Measurements from ENCODE around the gene ADRB1. TPM values are rescaled to one million over a fixed set of nuclear protein-coding genes. Genes with fewer than 3 reads are reported as not detected.

Gene ADRB1
- 35.0 TPM for total RNA-seq
- long read RNA-seq, transcript ADRB1-201 (1 exons, 2,853 nt): major isoform, 39 of 39 reads
- long read RNA-seq, partial matches to known transcripts: 0 of 39 reads
- long read RNA-seq, other reads (novel, unspliced or antisense): 0 of 39 reads

DNA sequence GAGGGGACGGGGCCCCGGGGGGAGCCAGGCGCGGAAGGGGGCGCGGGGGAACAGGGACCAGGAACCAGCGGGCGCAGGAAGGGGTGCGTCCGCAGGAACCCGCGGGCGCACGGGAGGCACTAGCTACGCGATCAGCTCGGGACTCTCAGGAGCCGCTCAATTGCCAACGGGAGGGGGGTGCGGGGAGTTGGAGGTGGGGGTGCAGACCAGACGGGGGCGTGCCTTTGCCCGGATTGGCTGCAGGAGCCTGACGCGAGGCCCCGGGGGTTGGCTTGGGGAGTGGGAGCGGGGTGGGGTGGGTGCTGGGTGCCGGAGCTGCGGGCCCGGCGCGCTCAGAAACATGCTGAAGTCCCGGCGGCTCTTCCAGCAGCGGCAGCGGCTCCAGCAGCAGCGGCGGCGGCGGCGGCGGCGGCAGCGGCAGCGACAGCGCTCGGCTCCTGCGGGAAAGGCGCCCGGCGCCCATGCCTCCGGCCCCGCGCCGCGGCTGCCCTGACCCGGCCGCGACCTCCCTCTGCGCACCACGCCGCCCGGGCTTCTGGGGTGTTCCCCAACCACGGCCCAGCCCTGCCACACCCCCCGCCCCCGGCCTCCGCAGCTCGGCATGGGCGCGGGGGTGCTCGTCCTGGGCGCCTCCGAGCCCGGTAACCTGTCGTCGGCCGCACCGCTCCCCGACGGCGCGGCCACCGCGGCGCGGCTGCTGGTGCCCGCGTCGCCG is at the start of gene ADRB1:
TSS of gene ADRB1 (plus strand) at position 335 of the 715 bp plus-strand sequence. CDS start at position 602, 267 bp downstream.
- DNase-seq: peak; percentile 96
- no peaks in the 10 kb centered on the region for H3K36me3 ChIP-seq
- intact Hi-C loops (cut with micrococcal nuclease): no loop called here
- H3K9me3 ChIP-seq (replicated peaks): no peaks in the 10 kb centered on the region
- TF ChIP-seq, protein P1, sequence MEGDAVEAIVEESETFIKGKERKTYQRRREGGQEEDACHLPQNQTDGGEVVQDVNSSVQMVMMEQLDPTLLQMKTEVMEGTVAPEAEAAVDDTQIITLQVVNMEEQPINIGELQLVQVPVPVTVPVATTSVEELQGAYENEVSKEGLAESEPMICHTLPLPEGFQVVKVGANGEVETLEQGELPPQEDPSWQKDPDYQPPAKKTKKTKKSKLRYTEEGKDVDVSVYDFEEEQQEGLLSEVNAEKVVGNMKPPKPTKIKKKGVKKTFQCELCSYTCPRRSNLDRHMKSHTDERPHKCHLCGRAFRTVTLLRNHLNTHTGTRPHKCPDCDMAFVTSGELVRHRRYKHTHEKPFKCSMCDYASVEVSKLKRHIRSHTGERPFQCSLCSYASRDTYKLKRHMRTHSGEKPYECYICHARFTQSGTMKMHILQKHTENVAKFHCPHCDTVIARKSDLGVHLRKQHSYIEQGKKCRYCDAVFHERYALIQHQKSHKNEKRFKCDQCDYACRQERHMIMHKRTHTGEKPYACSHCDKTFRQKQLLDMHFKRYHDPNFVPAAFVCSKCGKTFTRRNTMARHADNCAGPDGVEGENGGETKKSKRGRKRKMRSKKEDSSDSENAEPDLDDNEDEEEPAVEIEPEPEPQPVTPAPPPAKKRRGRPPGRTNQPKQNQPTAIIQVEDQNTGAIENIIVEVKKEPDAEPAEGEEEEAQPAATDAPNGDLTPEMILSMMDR (IDR thresholded peaks at IDR 0.05; ENCODE audit: borderline replicate concordance): no peak
- peaks cover 8% of the 10 kb centered on the region for H3K27me3 ChIP-seq (ENCODE audit: low read depth)
- H3K4me3 ChIP-seq: peak within 1 kb of the TSS; percentile 77
- H3K27ac ChIP-seq (replicated peaks): peak within 1 kb of the TSS; percentile 95
- peaks cover 52% of the 10 kb centered on the region for H3K4me1 ChIP-seq

DNA sequence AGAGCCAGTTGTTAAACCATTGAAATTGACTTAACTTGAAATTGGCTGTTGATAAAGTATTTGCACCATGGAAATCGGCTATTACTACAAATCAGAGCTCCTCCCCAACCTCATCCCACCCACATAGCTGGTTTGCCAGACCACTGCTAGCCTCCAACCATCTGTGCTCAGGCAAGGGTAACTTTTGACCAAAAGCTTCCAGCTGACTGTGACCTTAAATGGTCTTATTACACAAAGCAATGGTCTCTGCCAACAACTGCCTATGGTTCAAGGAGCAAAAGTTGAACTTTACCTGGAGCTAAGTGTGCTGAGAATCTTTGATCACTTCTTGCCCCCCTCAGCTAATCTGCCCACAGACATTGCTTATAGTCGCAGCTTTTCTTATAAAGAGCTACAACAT is 48.5 kb upstream of the ADRB1 start:
- TF ChIP-seq, protein P1 (IDR thresholded peaks at IDR 0.05; ENCODE audit: borderline replicate concordance): no peak
- H3K27ac ChIP-seq (replicated peaks): peak overlapping the region; percentile 57

DNA sequence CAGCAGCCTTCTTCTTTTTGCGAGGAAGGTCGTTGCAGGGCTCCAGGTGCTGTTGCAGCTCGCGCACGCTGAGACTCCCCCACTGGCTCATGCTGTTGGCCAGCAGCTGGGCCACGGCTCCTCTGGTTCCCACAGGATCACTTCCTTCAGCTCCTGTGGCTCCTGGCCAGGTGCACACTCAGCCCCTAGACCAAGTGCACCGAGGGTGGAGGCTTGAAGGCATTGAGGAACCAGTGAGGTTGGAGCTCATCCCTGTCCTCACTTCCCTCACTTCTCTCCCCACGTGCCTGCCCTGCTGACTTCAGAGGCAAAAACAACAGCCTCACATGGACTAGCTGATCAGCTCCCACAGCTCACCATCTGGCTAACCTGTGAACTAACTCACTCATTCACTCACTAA is 46.2 kb upstream of the ADRB1 start:
- Histone ChIP-seq H3K9me3 (replicated peaks) (no peaks in the 10 kb centered on the region), H3K4me3 (no peak overlapping the region), H3K27ac (replicated peaks) (no peak overlapping the region), H3K36me3 (no peaks in the 10 kb centered on the region), H3K4me1 (peaks cover 38% of the 10 kb centered on the region), H3K27me3 (ENCODE audit: low read depth) (no peaks in the 10 kb centered on the region)
- TF ChIP-seq, protein P1 (IDR thresholded peaks at IDR 0.05; ENCODE audit: borderline replicate concordance): no peak
- intact Hi-C loops (cut with micrococcal nuclease): no loop called here
- DNase-seq: peak; percentile 37

More for the DNA sequence above, 48.5 kb upstream of the ADRB1 start:
- Histone ChIP-seq H3K9me3 (replicated peaks) (no peaks in the 10 kb centered on the region), H3K36me3 (no peaks in the 10 kb centered on the region), H3K27me3 (ENCODE audit: low read depth) (no peaks in the 10 kb centered on the region), H3K4me1 (peaks cover 38% of the 10 kb centered on the region), H3K4me3 (no peak overlapping the region)
- intact Hi-C loops (cut with micrococcal nuclease): no loop called here
- DNase-seq: no peak

DNA sequence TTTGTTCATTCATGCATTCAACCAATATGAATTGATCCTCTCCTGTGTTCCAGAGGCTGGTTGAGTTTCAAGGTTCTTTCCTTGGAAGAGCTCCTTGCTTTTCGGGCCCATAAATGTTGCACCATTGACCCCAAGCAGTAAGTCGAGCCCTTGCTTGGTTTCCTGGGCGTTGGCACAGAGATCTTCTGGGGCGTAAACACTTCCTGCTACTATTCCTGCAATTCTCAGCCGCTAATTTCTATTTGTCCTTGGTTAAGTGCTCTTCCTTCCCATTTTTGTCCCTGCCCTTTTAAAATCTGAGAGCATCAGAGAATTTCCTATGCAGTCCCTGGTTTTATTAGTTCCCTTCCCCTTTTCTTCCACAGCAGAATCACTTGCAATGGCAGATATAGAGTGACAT is 44.1 kb upstream of the ADRB1 start:
- intact Hi-C loops (cut with micrococcal nuclease): no loop called here
- TF ChIP-seq, protein P1 (IDR thresholded peaks at IDR 0.05; ENCODE audit: borderline replicate concordance): no peak
- Histone ChIP-seq H3K4me3 (no peak overlapping the region), H3K36me3 (no peaks in the 10 kb centered on the region), H3K4me1 (peaks cover 23% of the 10 kb centered on the region), H3K27ac (replicated peaks) (peak overlapping the region; percentile 55), H3K27me3 (ENCODE audit: low read depth) (no peaks in the 10 kb centered on the region), H3K9me3 (replicated peaks) (no peaks in the 10 kb centered on the region)
- DNase-seq: no peak

DNA sequence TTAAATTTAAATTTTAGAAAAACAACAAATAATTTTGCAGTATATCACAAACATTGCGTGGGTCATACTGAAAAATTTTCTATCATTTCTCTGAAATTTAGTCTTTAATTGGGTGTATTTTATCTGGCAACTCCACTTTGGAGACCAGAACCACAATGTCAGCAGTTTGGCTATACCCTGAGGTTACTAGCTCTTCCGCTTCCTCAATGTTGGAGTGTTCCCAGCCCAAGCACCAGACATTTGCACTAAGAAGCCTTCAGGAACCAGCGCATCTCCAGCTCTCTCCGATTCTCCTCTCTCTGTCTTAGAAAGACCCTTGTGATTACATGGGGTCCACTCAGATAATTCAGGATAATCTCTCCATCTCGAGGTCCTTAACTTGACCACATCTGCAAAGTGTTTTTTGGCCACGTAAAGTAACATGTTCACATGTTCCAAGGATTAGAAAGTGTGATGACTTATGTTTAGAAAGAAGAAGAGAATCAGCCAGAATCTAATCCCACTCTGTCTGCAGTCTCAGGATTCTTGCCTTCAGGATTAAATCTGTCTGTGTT is 43.1 kb upstream of the ADRB1 start:
- peak overlapping the region; percentile 55 for H3K27ac ChIP-seq (replicated peaks)
- TF ChIP-seq, protein P1 (IDR thresholded peaks at IDR 0.05; ENCODE audit: borderline replicate concordance): no peak
- intact Hi-C loops (cut with micrococcal nuclease): no loop called here
- no peaks in the 10 kb centered on the region for H3K9me3 ChIP-seq (replicated peaks)
- H3K4me1 ChIP-seq: peaks cover 16% of the 10 kb centered on the region
- no peak for DNase-seq
- no peak overlapping the region for H3K4me3 ChIP-seq
- no peaks in the 10 kb centered on the region for H3K36me3 ChIP-seq
- no peaks in the 10 kb centered on the region for H3K27me3 ChIP-seq (ENCODE audit: low read depth)
